Stimulated activated CD4-positive, alpha-beta T cell treated with anti-CD3 and anti-CD28 coated beads, TNF-alpha, amount 100 ng/mL, for 1 hour (primary cell): ENCODE data around the gene SUCLG2.

Experiments
- DNase-seq, 3 donors: peaks; one replicate each; pipeline ENCODE4 v3.0.0-alpha.2; 2020; ENCODE audit warnings: low read depth in 3 of 3, low spot score in 1 of 3

Gene SUCLG2

GRCh38 chr3:67654099-67654843 is at the start of gene SUCLG2:
Gene SUCLG2 (minus strand): TSS chr3:67654612. CDS start chr3:67654586, 26 bp downstream.
- DNase-seq: peak; percentile 47 to 66 (median 61)

- no peak for DNase-seq
Measured at GRCh38 chr3:67700596-67700995, 46.2 kb upstream of the SUCLG2 start.

- no peak for DNase-seq
Measured at GRCh38 chr3:67699882-67700281, 45.5 kb upstream of the SUCLG2 start.

DNA sequence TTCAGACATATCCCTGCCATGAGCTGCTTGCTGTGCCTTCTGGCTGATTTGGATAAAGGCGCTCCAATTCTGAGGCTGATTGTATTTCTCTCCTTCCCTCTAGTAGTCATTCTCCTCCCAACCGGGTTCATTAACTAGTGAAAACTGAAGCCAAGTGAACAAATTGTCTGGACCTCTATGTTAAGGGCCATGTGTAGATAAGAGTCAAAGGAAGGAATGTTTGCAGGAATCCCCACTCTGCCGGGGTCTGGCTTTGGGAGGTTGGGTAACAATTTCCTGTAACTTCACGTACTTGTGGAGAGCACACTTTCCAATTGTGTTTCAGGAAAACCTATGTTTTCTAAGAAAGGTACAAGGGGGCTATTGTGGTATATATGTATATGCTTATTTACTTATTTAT is 38.2 kb upstream of the SUCLG2 start:
- no peak for DNase-seq

- DNase-seq: no peak
Measured at GRCh38 chr3:67691926-67692325, 37.5 kb upstream of the SUCLG2 start.

- no peak for DNase-seq
Measured at GRCh38 chr3:67691207-67691606, 36.8 kb upstream of the SUCLG2 start.

DNA sequence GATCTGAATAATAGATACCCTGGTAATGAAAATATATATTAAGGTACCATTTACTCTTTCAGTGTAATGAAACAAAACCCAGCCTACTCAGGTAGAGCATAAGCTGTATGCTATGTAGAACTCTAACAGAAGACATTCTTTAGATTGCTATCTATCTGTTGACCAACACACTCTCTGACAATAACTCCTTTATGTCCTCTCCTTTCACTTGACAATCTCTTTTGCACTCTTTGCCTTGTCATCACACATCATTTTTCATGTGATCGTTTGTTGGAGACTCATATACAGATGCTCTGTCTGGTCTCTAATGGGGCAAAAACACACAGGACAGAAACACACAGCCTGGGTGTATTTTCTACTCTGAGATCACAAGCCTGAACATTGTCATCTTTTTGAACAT is 35.4 kb upstream of the SUCLG2 start:
- no peak for DNase-seq

GRCh38 chr3:67688231-67688630 is 33.8 kb upstream of the SUCLG2 start:
- DNase-seq: no peak

- DNase-seq: no peak
Measured at GRCh38 chr3:67686069-67686468, 31.7 kb upstream of the SUCLG2 start.

- no peak for DNase-seq
Measured at GRCh38 chr3:67685499-67685898, 31.1 kb upstream of the SUCLG2 start.

DNA sequence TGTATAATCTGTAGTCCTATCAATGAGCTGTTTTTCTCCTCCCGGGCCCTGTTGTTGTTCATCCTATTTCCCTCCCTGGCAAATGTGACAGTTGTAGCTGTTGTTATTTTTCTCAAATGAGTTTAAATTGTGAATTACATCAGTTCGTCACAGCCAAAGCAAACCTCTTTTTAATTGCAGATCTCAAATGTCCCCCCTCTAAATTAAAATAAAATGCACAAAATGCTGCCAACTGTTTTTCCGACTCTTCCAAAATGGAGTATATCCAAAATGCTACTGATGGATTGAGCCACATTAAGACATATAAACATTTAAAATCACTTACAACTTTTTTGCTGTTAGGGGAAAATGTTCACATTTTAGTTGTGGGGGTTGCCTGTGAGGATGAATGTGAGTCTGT is 29.8 kb upstream of the SUCLG2 start:
- no peak for DNase-seq

- DNase-seq: no peak
Measured at GRCh38 chr3:67683522-67683921, 29.1 kb upstream of the SUCLG2 start.

- DNase-seq: no peak
Measured at GRCh38 chr3:67678665-67679064, 24.3 kb upstream of the SUCLG2 start.

DNA sequence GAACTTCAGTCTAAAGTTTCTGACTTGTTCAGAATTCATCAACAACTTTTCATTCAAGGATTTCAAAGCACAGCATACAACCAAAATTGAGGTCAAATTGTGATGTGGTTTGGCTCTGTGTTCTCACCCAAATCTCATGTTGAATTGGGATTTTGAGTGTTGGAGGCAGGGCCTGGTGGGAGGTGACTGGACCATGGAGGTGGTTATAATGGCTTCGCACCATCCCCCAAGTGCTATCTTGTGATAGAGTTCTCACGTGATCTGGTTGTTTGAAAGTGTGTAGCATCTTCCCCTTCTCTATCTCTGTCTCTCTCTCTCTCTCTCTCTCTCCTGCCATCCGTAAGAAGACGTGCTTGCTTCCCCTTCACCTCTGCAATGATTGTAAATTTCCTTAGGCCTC is 19.6 kb upstream of the SUCLG2 start:
- no peak for DNase-seq

DNA sequence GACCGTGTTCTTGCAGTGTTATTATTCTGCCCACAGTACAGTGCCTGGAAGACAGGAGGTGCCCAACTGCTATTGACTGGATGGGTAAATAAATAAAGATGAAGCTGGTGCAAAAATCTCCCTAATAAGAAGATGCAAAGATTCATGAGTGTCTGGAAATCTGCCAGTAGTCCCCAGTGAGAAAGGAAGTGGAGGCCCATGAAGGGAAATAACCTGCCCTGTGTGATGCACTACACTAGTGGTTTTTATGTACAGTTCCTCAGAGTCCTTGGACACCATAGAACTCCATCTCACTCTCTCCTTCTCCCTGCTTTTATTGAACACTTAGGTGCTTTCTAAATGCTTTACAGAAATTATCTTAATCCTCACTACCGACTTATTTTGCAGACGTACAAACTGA is 8.3 kb upstream of the SUCLG2 start:
- no peak for DNase-seq

DNA sequence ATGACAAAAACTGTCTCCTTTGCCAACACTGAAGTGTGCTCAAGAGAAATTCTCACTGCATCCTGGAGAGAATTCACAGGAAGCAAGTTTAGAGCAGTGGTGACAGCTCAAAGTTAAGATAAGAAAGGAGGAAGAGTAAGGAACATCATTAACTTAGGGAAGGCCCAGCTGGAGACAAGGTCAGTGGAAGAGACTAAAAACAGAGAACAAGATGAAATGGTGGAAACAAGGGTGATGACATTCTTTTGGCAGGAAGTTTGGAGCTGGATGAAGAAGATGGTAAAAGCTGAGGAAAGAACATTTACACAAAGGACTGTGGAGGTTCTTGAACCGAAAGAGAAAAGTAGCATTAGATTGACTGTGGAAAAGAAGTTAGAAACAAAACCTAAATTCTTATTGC is 6.7 kb upstream of the SUCLG2 start:
- DNase-seq: no peak

DNA sequence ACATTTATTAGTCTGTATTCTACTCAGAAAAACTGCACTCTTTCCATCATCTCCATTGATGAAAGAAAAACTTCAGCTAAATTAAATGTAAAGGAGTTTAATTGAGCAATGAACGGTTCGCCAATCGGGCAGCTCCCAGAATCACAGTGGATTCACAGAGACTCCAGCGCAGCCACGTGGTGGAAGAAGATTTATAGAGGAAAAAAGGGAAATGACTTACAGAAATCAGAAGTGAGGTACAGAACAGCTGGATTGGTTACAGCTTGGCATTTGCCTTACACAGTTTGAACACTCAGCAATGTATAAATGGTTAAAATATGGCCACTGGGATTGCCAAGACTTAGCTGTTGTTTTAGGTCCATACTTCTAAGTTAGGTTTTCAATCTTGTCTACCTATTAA is 2.8 kb upstream of the SUCLG2 start:
- no peak for DNase-seq

GRCh38 chr3:67656614-67657013 is 2.2 kb upstream of the SUCLG2 start:
- DNase-seq: no peak

GRCh38 chr3:67655364-67656121 is 1.1 kb upstream of the SUCLG2 start:
- DNase-seq: peak; percentile 22 to 40 (median 27)

DNA sequence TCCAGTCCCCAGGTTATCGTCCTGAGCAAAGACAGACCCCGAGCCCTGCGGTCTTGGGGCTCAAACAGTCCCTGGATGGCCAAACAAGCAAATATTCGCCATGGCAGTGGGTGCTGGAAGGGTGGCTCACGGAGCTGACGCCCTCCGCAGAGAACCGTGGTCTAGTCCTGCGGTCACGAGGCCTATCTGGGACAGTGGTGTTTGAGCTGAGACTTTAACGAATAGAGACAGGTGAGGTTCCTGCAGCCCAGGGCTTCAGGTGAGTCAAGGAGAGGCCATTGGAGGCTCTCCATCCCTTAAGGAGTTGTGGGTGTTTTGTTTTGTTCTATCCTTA is 399 bp upstream of the SUCLG2 start:
- peak in 1 of 3 donors; percentile 7 for DNase-seq

DNA sequence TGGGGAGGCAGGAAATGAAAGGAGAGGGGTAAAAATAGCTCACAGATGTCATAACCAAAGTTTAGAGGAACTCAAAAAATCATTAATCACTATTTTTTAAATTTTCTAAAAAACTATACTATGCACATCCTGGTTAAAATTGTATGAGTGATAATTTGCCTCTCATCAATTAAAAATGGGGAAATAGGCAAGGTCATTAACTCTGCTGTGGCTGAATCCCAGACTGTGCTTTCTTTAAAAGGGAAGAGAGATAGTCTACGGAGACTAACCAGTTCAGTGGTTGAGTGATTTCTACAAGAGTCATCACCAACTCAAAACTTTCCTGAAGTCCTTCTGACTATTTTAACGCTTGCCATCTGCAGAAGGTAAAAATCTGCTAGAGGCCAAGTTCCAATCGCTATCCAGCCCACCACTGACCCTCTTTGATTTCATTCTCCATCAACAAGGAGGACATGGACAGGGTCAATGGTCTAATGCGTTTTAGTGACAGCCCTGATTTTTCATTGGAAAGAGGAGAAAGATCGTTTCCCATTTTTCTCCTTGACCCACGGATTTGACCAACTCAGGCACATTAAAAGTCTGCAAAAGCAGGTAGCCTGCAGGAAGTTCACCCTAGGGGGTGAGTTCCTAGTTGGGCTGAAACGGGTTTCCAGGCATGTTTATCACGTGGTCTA is 850 bp downstream of the SUCLG2 start:
- no peak for DNase-seq

DNA sequence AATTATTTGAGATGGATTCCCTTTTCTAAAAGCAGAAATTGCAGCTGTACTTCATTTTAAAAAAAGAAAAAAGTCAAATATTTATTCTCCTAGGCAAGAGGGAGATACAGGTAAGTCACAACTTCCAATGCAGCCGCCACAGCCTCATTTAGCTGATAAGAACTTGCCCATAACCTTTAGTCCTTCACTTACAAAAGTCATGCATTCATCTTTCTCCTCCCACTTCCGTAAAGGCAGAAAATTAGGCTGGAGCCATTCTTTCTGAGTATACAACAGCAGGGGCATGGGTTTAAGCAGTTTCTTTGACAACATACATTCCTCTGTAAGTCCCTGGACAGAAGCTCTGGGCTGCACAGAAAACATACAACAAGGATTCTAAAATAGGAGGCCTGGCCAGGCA is 4.3 kb downstream of the SUCLG2 start:
- no peak for DNase-seq
